ENCODE measurements around the gene SLFN14.
A peak's percentile ranks its signal among the peaks of the same experiment; 100 is the strongest.

SLFN14 gene

GRCh38 chr17:35560703-35561102, at the start of gene SLFN14:
TSS of gene SLFN14 (minus strand) at chr17:35560819. CDS start at chr17:35558062, 2,757 bp downstream.
- Mint-ChIP-seq H3K4me3 (no peak within 1 kb of the TSS), H3K36me3 (ENCODE audit: low read depth) (no peaks in the 10 kb centered on the region), H3K27ac (no peak within 1 kb of the TSS), H3K27me3 (ENCODE audit: low read depth, poor library complexity) (peaks cover 74% of the 10 kb centered on the region), H3K9me3 (no peaks in the 10 kb centered on the region), H3K4me1 (no peaks in the 10 kb centered on the region)
- no peak for TF ChIP-seq CTCF (IDR thresholded peaks at IDR 0.05)
- DNase-seq: no peak

GRCh38 chr17:35609831-35610230, 49.2 kb upstream of the SLFN14 start:
- Mint-ChIP-seq H3K27ac (no peak overlapping the region), H3K4me1 (no peaks in the 10 kb centered on the region), H3K27me3 (ENCODE audit: low read depth, poor library complexity) (no peaks in the 10 kb centered on the region), H3K4me3 (no peak overlapping the region), H3K36me3 (ENCODE audit: low read depth) (peaks cover 55% of the 10 kb centered on the region), H3K9me3 (no peaks in the 10 kb centered on the region)
- TF ChIP-seq CTCF (IDR thresholded peaks at IDR 0.05): no peak
- no peak for DNase-seq

- H3K27ac Mint-ChIP-seq: no peak overlapping the region
- no peak for TF ChIP-seq CTCF (IDR thresholded peaks at IDR 0.05)
- no peaks in the 10 kb centered on the region for H3K9me3 Mint-ChIP-seq
- DNase-seq: no peak
- no peaks in the 10 kb centered on the region for H3K27me3 Mint-ChIP-seq (ENCODE audit: low read depth, poor library complexity)
- H3K4me3 Mint-ChIP-seq: no peak overlapping the region
- H3K4me1 Mint-ChIP-seq: no peaks in the 10 kb centered on the region
- H3K36me3 Mint-ChIP-seq (ENCODE audit: low read depth): peaks cover 68% of the 10 kb centered on the region
These were observed 46.7 kb upstream of the SLFN14 start for GRCh38 chr17:35607239-35607847.

GRCh38 chr17:35605678-35606077, 45.1 kb upstream of the SLFN14 start:
- H3K27ac Mint-ChIP-seq: no peak overlapping the region
- no peaks in the 10 kb centered on the region for H3K9me3 Mint-ChIP-seq
- H3K27me3 Mint-ChIP-seq (ENCODE audit: low read depth, poor library complexity): no peaks in the 10 kb centered on the region
- no peak for DNase-seq
- no peak for TF ChIP-seq CTCF (IDR thresholded peaks at IDR 0.05)
- peaks cover 66% of the 10 kb centered on the region for H3K36me3 Mint-ChIP-seq (ENCODE audit: low read depth)
- H3K4me1 Mint-ChIP-seq: no peaks in the 10 kb centered on the region
- H3K4me3 Mint-ChIP-seq: no peak overlapping the region

- H3K4me1 Mint-ChIP-seq: no peaks in the 10 kb centered on the region
- H3K4me3 Mint-ChIP-seq: no peak overlapping the region
- TF ChIP-seq CTCF (IDR thresholded peaks at IDR 0.05): no peak
- peaks cover 66% of the 10 kb centered on the region for H3K36me3 Mint-ChIP-seq (ENCODE audit: low read depth)
- no peak for DNase-seq
- no peaks in the 10 kb centered on the region for H3K27me3 Mint-ChIP-seq (ENCODE audit: low read depth, poor library complexity)
- H3K9me3 Mint-ChIP-seq: no peaks in the 10 kb centered on the region
- H3K27ac Mint-ChIP-seq: peak overlapping the region; percentile 54
These were observed 43.1 kb upstream of the SLFN14 start for GRCh38 chr17:35603674-35604073.

- no peaks in the 10 kb centered on the region for H3K4me1 Mint-ChIP-seq
- no peaks in the 10 kb centered on the region for H3K9me3 Mint-ChIP-seq
- no peaks in the 10 kb centered on the region for H3K27me3 Mint-ChIP-seq (ENCODE audit: low read depth, poor library complexity)
- H3K4me3 Mint-ChIP-seq: no peak overlapping the region
- peaks cover 78% of the 10 kb centered on the region for H3K36me3 Mint-ChIP-seq (ENCODE audit: low read depth)
- DNase-seq: no peak
- no peak overlapping the region for H3K27ac Mint-ChIP-seq
- TF ChIP-seq CTCF (IDR thresholded peaks at IDR 0.05): no peak
These were observed 37.0 kb upstream of the SLFN14 start for GRCh38 chr17:35597604-35598003.

Data from nephron progenitor cell (in vitro differentiated cells).